Dedifferentiated amniotic fluid mesenchymal stem cell (primary cell): ENCODE results near the gene RFX7.

Experiments
- DNase-seq: peaks from one replicate; pipeline ENCODE4 v3.0.0-alpha.2; 2016; ENCODE audit errors: extremely low spot score

Gene RFX7

DNA sequence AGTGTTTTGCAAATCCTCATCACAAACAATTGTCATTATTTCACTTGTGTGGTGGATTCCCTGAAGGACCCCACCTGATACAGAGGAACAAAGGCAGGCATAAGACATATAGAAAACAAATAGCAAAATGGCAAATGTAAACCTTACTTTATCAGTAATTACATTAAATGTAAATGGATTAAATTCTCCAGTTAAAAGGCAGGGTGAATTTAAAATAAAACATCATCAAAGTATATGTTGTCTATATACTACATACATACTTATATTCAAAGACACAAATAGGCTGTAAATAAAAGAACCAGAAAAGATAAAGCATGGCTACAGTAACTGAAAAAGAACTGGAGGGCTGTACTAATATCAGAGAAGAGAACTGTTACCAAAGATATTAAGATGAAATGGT lies 117.3 kb downstream of the RFX7 start:
- DNase-seq = no peak

DNA sequence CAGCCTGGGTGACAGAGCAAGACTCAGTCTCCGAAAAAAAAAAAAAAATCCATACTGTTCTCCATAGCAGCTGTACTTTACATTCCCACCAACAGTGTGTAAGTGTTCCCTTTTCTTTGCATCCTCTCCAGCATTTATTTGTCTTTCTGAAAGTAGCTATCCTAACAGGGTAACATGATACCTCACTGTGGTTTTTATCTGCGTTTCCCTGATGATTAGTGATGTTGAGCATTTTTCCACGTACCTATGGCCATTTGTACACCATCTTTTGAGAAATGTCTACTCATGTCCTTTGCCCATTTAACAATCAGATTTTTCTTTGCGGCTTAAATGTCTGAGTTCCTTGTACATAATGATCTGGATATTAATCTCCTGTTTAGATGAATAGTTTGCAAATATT lies 119.3 kb downstream of the RFX7 start:
- no peak for DNase-seq

DNA sequence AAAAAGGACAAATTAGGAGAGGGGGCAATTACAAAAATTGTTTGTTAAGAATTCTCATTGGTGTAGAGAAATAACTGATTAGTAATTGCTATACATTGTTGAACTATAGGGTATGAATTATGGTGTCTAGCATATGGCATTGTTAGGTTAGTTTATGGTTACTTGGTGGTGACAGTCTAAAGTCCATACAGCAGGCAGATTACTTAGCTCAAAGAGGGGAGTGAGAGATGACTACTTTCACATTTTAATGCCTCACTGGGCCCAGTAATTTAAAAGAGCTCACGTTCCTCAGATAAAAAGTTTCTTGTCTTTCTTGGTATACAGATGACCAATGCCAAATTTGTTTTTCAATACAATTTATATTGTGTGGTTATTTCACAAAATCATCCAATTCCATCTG lies 137.8 kb downstream of the RFX7 start:
- DNase-seq = no peak

DNA sequence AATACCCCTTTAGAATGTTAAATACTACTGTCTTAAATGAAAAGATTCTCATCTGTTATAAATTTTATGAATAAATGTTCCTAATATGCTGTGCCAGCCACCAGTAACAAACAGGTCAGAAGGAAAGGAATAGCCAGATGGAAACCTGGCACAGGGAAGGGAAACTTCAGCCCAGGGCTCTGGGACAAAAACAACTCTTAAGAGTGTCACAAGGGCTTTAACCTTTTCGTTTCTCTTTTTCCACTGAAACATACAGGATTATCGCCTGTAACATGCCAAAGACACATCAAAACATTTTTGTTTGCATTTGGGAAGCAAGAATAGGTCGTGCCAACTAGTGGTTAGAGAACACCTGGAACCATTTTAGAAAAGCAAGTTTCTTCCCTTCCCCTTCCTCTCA lies 141.2 kb downstream of the RFX7 start:
- DNase-seq = no peak

DNA sequence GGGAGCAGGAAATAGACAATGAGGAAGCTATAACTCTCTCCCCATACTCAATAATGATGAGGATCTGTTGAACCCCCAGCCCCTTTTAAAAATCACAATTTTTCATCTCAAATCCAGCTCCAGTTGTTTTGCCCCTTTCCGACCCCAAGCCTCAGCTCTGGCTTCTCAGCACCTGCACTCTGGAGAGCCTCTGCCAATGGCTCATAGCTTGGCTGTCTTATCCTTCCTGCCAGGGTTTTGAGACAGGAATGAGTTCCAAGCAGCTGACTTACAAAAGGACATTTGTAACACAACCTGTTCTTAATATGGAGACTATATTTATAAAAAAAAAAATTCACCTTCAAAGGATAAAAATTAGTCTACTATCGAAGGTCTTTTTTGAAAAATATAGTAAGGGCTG lies 144.4 kb downstream of the RFX7 start:
- DNase-seq = no peak

DNA sequence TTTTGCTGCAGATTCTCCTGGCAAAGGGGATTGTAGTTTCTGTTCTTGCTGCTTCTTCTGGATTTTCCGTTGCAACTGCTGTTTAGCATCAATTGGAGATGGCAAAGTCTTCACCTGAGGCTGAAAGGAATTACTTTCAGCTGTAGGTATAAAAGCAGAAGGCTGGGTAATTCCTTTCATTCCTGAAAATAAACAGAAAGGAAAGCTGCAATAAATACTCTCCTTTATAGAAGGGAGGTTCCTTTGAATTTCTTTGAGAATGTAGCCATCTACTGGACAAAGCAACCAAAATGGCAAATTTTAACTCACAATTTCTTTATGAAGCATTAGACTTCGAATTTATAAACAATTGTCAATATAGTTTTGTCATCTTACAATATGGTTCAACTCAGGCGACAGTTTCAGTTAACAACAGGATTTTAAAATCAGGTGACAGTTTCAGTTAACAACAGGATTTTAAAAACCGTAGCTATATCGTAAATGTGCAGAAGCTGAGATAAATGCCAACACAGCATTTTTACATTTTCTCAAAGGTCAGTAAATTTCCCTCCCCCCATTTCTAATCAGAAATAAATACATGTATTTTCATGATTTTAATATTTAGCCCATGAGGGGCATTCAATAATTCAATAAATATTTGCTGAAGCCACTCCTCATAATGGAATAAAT lies 145.3 kb downstream of the RFX7 start:
- DNase-seq = peak; percentile 17

DNA sequence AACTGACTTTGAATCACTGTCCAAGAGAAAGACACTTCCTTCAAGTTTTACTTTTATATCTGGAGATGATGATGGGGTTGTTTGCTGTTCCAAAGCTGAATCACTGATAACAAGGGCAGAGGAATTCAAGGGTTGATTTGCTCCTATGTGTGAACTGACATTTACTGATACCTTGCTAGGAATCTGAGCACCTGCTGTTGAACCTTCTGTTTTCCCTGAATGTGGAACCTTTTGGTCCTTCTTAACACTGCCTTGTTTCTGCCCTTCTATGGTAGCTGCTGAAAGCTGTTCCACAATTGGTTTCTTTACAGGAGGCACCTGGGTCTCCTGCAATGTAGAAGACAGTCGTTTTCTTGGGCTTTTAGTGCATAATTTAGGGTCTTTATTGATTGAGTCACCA lies 148.3 kb downstream of the RFX7 start:
- DNase-seq = no peak

DNA sequence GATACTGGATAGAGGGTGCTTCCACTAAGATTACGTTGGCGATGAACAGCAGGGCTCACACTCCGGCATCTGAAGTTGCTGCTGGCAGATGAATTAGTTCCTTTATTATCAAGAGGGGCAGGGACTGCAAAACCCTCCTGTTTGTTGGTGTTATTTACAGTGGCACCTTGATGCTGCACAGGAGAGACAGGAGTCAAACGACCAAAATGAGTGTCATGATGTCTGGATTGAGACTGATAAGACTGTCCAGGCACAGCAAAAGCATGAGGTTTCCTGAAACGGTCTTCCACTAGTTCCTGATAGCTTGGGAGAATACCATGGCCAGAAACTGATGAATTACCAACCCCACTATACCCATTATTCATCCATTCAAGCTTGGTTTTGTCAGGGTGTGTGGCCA lies 149.5 kb downstream of the RFX7 start:
- DNase-seq = no peak

DNA sequence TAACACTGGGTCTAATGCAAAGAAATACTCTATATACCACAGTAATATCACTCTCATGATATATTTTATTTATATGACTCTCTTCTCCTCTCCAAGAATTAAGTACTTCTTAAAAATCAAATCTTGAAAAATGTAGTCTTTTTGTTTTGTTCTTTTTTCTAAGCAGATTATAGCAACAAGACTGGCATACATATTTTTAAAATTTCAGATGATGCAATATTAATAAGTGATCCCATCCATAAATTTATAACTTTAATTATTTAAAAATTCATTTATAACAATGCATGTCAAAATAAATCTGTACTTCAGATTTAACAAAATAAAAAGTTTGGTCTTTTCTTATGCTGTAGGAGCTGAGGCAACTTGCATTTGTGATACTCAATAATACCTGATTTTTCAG lies 155.3 kb downstream of the RFX7 start:
- no peak for DNase-seq

DNA sequence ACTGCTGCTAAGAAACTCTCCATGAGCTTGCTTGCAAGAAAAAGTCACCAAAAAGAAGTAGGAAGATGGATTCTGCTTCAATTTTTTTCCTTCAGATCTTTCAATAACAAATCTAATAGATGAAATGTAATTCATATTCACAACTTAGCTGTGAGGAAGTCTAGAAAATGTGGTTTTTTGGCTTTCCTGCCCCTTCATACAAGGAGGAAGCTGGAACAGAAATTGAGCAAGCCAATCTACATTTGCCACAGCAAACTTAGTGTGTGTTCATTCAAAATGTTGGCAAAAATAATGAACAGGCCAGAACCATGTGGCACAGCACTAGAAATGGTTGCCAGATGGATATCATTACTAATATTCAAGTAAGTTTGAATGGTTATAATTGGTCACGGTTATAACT lies 157.1 kb downstream of the RFX7 start:
- DNase-seq = no peak

DNA sequence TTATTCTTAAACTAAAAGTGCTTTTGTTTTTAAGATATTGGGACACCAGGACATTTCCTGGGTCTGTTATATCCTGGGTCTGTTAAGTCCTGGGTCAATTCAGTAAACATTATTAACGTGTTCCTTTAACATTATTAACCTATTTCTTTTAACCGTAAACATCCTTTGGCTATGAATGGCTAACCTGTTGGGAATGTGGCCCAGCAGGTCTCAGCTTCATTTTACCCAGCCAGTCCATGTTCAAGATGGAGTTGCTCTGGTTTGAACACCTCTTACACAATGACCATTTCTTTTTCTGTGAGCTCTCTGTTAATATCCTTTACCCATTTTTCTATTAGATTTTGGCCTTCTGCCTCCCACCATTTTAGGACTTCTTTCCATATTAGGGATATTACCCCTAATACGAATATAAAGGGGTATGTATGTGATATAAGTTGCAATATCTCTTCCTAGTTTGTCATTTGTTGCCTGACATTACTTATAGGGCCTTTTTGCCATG lies 161.4 kb downstream of the RFX7 start:
- no peak for DNase-seq

DNA sequence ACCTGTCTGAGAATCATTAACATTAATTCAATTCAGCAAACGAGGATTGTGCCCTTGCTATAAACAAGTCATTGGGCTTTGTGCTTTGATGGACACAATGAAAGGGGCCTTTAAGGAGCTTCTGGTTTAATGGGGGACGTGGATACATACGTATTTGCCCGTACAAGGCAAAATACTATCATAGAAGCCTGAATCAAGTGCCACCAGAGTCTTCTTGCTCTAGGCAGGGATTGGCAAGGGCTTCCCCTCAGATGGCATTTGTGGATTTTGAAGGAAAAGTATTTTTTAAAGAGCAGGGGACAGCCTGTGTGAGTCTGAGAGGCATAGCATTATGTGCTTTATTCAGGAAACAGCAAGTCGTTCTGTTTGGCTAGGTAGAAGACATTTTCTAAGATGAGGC lies 166.6 kb downstream of the RFX7 start:
- DNase-seq = no peak

DNA sequence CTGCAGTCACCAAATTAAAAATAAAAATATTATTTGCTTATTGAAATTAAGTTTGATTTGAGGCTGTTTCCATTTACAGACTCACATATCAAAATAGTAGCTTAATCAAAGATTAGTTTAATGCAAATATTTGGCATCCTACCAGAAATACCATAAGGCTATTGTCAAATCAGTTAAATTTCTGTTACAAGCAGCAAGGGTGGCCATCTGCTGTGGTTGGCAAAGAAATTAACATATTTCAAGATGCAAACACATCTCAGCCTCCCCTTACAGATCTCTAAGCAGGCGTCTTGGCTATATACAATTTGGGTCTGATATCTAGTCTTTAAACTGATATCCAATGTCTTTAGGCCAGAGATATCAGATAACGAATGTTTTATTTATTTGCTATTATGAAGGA lies 167.0 kb downstream of the RFX7 start:
- no peak for DNase-seq

DNA sequence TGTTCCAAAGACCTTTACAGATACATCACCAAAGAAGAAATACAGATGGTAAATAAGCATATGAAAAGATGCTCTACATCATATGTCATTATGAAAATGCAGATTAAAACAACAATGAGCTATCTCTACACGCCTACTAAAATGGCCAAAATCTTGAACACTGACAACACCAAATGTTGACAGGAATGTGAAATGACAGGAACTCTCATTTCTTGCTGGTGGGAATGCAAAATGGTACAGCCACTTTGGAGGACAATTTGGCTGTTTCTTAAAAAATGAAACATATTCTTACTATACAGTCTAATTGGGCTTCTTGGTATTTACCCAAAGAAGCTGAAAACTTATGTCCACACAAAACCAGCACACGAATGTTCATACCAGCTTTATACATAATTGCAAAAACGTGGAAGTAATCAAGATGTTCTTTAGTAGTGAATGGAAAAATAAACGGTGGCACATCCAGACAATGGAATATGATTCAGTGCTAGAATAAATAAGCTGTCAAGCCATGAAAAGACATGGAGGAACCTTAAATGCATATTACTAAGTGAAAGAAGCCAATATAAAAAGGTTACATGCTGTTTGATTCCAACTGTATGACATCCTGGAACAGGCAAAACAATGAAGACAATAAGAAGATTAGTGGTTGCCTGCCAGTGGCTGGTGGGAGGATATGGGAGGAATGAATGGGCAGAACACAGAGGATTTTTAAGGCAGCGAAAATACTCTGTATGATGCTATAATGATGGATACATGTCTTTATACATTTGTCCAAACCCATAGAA lies 169.0 kb downstream of the RFX7 start:
- no peak for DNase-seq

DNA sequence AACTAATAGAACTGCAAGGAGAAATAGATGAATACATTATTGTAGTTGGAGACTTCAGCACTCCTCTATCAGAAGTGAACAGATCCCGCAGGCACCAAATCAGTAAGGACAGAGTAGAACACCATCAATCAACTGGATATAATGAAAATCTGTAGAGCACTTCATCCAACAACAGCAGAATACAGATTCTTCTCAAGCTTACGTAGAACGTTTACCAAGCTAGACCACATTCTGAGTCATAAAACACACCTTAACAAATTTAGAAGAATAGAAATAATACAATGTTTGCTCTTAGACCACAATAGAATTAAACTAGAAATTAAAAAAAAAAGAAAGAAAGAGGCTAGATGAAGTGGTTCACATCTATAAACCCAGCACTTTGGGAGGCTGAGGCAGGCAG lies 179.5 kb downstream of the RFX7 start:
- DNase-seq = no peak

DNA sequence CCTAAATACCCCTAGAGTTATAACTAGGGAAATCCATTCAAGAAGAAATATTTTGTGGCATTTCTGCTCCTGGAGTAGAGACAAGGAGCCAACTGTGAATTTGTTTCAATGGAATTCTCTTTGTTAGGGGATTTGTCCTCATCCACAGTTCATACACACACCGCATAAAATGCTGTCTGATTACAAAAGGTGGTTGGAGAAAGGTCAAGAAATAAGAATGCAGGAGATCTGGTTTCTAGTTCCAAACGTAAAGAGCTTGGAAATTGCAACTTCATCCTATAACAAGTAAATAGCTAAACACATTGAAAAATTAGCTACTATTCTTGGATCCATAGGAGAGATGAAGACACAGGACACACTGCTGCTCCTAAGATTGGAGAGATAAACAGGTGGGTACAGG lies 184.0 kb downstream of the RFX7 start:
- DNase-seq = no peak

DNA sequence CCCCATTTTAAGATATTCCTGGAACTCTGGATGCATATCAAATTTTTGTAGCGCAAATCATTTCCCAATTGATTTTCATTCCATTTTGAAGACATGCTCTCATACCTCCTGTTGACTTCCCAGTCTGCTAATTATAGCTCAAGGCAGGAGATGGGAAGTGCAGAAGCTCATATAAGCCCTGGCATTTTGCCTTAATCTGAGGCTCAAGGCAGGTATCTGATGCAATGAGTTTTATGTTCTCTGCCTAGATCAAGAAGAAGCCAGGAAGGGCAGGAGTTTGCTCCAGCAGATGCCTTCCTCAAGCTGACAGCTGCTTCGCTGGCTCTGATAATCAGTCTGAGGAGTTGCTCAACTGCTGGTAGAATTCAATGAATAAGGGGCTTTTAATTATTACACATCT lies 184.7 kb downstream of the RFX7 start:
- DNase-seq = no peak

DNA sequence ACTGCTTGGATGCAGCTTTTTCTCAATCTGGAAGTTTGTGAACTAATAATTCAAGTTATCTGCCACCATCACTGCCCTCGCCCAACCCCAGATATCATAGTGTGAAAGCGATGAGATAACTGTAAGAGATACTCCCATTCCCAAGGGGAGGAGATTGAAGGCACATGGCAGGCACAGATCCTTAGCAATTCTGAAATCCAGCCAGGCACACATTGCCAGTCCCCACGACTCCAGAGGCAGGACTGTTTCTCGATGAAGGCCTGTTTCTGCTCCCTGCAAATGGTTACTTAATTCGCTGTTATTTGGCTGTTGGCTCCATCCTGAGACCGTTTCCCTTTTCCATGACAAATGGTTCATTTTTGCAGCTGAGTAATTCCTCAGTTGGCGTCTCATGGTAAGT lies 187.1 kb downstream of the RFX7 start:
- no peak for DNase-seq

DNA sequence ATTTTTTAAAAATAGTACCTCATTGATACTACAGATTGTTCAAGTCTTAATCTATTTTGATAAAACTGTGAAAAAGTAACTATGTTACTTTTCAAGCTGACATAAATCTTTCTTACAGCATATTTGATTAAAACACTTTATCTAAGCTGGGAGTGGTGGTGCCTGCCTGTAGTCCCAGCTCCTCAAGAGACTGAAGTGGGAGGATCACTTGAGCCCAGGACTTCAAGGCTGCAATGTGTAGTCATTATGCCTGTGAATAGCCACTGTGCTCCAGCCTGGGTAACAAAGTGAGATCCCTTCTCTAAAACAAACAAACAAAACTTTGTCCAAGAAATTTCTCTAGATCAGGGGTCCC lies 190.7 kb downstream of the RFX7 start:
- DNase-seq = no peak

DNA sequence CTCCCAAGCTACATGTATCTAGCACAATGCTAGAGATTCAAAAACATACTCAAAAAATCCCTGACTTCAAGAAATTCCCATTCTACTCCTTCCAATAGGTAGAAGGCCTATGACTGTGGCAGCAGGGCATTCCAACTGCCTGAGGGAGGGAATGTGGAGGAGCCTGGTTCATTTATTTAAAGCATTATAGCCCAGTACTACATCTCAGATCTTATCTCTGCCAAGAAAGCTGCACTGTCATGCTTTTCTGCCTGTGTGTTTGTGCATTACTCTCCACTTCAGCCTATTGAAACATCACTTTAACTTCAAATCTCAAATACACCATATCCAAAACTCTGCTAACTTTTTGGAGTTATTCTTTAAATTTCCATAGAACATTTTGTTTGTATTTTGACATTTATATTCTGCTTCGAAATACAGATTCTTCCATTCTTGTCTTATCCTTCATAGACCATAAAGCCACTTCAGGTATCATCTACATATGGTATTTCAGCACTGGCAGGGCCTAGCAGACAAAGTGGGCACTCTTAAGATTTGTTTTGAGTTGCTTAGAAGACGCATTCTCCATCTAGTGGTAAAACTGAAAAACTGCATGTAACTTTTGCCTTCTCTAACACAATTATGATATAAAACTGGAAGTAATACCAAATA lies 191.2 kb downstream of the RFX7 start:
- peak; percentile 83 for DNase-seq

DNA sequence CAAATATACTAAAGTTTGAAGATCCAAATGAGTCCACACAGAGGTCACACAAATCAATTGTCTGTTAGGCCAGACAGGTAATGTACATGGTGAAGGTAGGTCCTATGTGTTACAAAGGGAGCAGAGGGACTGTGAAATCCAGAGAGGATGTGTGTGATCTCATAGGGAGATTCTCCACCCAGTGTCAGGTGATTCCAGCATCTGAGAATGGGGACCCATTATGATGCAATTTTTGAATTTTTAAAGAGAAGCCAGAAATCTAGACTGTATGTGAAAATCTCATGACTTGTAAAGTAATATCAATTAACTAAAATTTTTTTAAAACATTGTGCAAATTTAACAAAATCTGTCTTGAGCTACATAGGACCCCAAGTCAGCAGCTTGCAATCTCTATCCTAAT lies 192.0 kb downstream of the RFX7 start:
- no peak for DNase-seq

DNA sequence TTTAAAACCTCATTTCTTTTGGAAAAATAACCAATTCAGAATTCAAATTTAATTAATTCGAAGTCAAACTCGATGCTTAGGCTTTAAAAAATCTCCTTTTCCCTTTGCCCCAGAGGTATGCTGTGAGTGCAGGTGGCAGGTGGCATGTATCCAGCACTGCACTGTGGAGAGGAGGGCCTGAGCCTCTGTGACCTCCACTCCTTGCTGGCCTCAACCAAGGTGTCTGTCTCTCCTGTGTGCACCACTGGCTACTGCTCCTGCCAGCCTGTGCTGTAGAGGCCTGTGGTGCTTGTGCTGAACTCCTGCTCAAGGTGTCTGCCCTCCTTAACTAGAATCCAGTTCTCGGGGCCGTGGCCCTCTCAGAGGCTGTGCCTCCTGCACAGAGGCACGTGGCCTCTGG lies 194.1 kb downstream of the RFX7 start:
- DNase-seq = no peak

DNA sequence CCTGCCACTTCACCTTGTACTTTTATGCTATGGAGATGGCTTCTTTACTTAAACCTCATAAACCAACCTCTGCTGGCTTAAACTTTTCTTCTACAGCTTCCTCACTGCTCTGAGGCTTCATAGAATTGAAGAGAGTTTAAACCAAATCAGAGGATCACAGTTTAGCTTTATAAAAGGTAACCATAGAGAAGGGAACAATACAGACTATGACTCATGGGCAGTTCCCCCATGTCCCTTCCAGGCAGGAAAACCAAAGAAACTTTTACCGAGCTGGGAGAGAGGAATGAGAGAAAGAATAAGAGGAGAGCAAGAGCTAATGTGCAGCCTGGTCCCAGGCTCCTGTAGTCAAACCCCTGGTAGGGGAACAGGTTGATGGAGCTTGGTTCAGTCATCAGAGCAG lies 196.3 kb downstream of the RFX7 start:
- no peak for DNase-seq
